Karpas-422 (cell line): ENCODE measurements around the gene SLC35F6. TPM values are rescaled to one million over a fixed set of nuclear protein-coding genes. Genes with fewer than 3 reads are reported as not detected.

Source experiments
- DNase-seq: peaks from one replicate; pipeline ENCODE4 v3.0.0-alpha.2; 2015
- H2AFZ ChIP-seq: fragments of 200-600 bp; sonication (generic); 2 replicates; pipeline ENCODE4 v1.6.1; 2014; ENCODE audit warnings: antibody characterized with exemption, low read length, mixed read lengths
- H3K27ac ChIP-seq: fragments of 200-600 bp; sonication (generic); 2 replicates; pipeline ENCODE4 v1.5.1; 2014; ENCODE audit warnings: mild to moderate bottlenecking, low read length, moderate library complexity
- H3K27me3 ChIP-seq: fragments of 200-600 bp; sonication (generic); 2 replicates; pipeline ENCODE4 v1.6.1; 2014; ENCODE audit warnings: low read length, mixed read lengths
- H3K36me3 ChIP-seq: fragments of 200-600 bp; sonication (generic); 2 replicates; pipeline ENCODE4 v1.6.1; 2014; ENCODE audit warnings: low read length, mixed read lengths; ENCODE audit not compliant: insufficient read depth
- H3K4me1 ChIP-seq: fragments of 200-600 bp; sonication (generic); 2 replicates; pipeline ENCODE4 v1.6.1; 2014; ENCODE audit warnings: mild to moderate bottlenecking, low read length, mixed read lengths
- H3K4me2 ChIP-seq: fragments of 200-600 bp; sonication (generic); 2 replicates; pipeline ENCODE4 v1.6.1; 2014; ENCODE audit warnings: low read length, low read depth, mild to moderate bottlenecking; ENCODE audit not compliant: poor library complexity, severe bottlenecking
- H3K4me3 ChIP-seq: fragments of 200-600 bp; sonication (generic); 2 replicates; pipeline ENCODE4 v1.5.1; 2014; ENCODE audit warnings: mild to moderate bottlenecking, antibody characterized with exemption, low read length, mixed read lengths
- H3K79me2 ChIP-seq: fragments of 200-600 bp; sonication (generic); 2 replicates; pipeline ENCODE4 v1.6.1; 2014; ENCODE audit warnings: mild to moderate bottlenecking, low read length, mixed read lengths
- H3K9ac ChIP-seq: fragments of 200-600 bp; sonication (generic); 2 replicates; pipeline ENCODE4 v1.6.0; 2014; ENCODE audit warnings: low read length
- H3K9me2 ChIP-seq: fragments of 200-600 bp; sonication (generic), shearing (Covaris generic); replicated peaks from 2 replicates; pipeline ENCODE4 v1.6.0; 2014; ENCODE audit warnings: mild to moderate bottlenecking, low read length, moderate library complexity; ENCODE audit not compliant: insufficient read depth
- H3K9me3 ChIP-seq: fragments of 300-700, 200-600 bp; sonication (generic); 2 replicates; pipeline ENCODE4 v1.6.1; 2014; ENCODE audit warnings: low read length, mixed read lengths
- H4K20me1 ChIP-seq: fragments of 200-600 bp; sonication (generic); 2 replicates; pipeline ENCODE4 v1.6.1; 2014; ENCODE audit warnings: mild to moderate bottlenecking, antibody characterized with exemption, low read length, low read depth; ENCODE audit not compliant: insufficient read depth
- total RNA-seq: library from RNA; depleted of rRNA; stranded (reverse); fragments of >200 nt; shearing (Covaris generic); gene quantifications from 2 replicates; pipeline ENCODE4 v1.2.3, GENCODE V29; 2014; ENCODE audit warnings: low replicate concordance

The SLC35F6 gene
- total RNA-seq, 1 experiment from 2014 or later: 13.8 TPM

DNA sequence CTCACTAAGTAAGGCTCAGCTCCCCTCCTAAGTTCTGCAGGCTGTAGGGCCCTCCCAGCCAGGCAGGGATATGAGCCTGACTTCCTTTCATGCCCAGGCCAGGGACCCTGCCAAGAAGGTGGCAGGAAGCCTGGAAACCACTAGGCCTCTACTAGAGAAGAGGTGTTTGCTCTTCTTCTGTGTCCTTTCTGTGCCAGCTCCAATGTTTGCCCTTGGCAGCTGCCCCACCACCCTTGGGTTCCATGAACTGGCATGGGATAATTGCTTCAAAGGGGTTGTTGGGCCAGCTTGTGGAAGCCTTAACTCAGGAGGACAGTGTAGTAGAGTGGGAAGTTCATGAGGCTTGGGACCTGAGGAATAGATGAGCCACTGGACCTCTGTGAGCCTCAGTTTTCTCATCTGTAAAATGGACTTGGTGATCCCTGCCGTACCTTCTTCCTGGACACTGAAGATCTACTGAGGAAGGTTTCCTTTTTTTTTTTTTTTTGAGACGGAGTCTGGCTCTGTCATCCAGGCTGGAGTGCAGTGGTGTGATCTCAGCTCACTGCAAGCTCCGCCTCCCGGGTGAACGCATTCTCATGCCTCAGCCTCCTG is 3.9 kb downstream of the SLC35F6 start:
- Histone ChIP-seq H3K9me2 (no peaks in the 10 kb centered on the region), H3K27me3 (no peaks in the 10 kb centered on the region), H3K4me1 (peaks cover 19% of the 10 kb centered on the region), H2AFZ (no peak overlapping the region), H3K79me2 (peaks cover 82% of the 10 kb centered on the region), H3K9ac (no peak overlapping the region), H3K9me3 (no peaks in the 10 kb centered on the region), H3K4me2 (no peak overlapping the region), H4K20me1 (0 out of 2 replicates have a peak, but pooled peaks cover 19% of the 10 kb centered on the region), H3K27ac (no peak overlapping the region), H3K36me3 (no peaks in the 10 kb centered on the region), H3K4me3 (no peak overlapping the region)
- no peak for DNase-seq

DNA sequence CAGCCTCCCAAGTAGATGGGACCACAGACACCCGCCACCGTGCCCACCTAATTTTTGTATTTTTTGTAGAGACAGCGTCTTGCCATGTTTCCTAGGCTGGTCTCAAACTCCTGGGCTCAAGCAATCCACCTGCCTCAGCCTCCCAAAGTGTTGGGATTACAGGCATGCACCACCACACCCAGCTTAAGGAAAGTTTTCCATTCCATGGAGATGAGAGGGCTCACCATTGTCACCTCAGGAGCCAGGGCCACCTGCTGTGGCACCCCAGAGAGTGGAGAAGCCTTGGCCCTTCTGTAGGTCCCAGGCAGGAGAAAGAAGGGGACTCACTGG is 4.6 kb downstream of the SLC35F6 start:
- peaks cover 84% of the 10 kb centered on the region for H3K79me2 ChIP-seq
- H3K4me1 ChIP-seq: peaks cover 15% of the 10 kb centered on the region
- H3K27ac ChIP-seq: no peak overlapping the region
- H4K20me1 ChIP-seq: 0 out of 2 replicates have a peak, but pooled peaks cover 19% of the 10 kb centered on the region
- H3K27me3 ChIP-seq: no peaks in the 10 kb centered on the region
- no peak for DNase-seq
- no peaks in the 10 kb centered on the region for H3K9me3 ChIP-seq
- H3K4me2 ChIP-seq: no peak overlapping the region
- H3K9ac ChIP-seq: no peak overlapping the region
- H3K36me3 ChIP-seq: no peaks in the 10 kb centered on the region
- H3K9me2 ChIP-seq: no peaks in the 10 kb centered on the region
- H2AFZ ChIP-seq: no peak overlapping the region
- H3K4me3 ChIP-seq: no peak overlapping the region

GRCh38 chr2:26769089-26769761 is 5.1 kb downstream of the SLC35F6 start:
- Histone ChIP-seq H3K4me3 (no peak overlapping the region), H2AFZ (no peak overlapping the region), H3K9me3 (no peaks in the 10 kb centered on the region), H3K27me3 (no peaks in the 10 kb centered on the region), H3K36me3 (no peaks in the 10 kb centered on the region), H3K9ac (no peak overlapping the region), H3K4me2 (no peak overlapping the region), H3K79me2 (peaks cover 85% of the 10 kb centered on the region), H3K27ac (no peak overlapping the region), H3K4me1 (peaks cover 18% of the 10 kb centered on the region), H4K20me1 (0 out of 2 replicates have a peak, but pooled peaks cover 19% of the 10 kb centered on the region), H3K9me2 (no peaks in the 10 kb centered on the region)
- DNase-seq: no peak

DNA sequence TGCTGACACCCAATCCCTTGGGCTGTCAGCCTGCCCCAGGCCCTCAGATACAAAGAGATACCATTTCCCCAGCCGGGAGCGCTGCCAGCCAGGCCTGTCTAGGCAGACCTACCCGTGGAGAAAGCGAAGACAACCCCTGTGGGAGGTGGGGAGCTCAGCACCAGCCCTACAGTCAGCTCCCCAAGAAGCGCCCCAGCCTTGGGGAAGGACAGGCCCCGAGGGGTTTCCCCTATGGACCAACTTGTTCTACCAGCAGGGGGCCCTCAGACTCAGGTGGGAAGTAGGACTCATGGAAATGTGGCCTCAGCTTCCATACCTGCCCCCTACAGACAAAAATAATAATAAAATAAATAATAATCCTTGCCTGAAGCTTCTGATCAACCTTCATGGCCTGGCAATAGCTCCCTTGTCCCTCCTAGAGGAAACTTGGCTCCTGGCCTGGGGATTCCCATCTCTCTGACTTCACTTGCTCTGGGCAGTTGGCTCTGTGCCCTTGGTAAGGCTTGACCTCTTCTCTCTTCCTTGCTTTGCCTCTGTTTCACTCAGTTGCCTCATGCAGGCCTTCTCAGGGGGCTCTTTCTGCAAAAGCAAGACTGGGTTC is 7.0 kb downstream of the SLC35F6 start:
- Histone ChIP-seq H3K79me2 (peaks cover 70% of the 10 kb centered on the region), H3K36me3 (no peaks in the 10 kb centered on the region), H3K4me1 (peaks cover 9% of the 10 kb centered on the region), H3K9me2 (no peaks in the 10 kb centered on the region), H3K27ac (no peak overlapping the region), H3K4me3 (no peak overlapping the region), H3K4me2 (no peak overlapping the region), H4K20me1 (0 out of 2 replicates have a peak, but pooled peaks cover 9% of the 10 kb centered on the region), H3K9me3 (no peaks in the 10 kb centered on the region), H3K9ac (no peak overlapping the region), H3K27me3 (no peaks in the 10 kb centered on the region), H2AFZ (no peak overlapping the region)
- DNase-seq: peak; percentile 61

DNA sequence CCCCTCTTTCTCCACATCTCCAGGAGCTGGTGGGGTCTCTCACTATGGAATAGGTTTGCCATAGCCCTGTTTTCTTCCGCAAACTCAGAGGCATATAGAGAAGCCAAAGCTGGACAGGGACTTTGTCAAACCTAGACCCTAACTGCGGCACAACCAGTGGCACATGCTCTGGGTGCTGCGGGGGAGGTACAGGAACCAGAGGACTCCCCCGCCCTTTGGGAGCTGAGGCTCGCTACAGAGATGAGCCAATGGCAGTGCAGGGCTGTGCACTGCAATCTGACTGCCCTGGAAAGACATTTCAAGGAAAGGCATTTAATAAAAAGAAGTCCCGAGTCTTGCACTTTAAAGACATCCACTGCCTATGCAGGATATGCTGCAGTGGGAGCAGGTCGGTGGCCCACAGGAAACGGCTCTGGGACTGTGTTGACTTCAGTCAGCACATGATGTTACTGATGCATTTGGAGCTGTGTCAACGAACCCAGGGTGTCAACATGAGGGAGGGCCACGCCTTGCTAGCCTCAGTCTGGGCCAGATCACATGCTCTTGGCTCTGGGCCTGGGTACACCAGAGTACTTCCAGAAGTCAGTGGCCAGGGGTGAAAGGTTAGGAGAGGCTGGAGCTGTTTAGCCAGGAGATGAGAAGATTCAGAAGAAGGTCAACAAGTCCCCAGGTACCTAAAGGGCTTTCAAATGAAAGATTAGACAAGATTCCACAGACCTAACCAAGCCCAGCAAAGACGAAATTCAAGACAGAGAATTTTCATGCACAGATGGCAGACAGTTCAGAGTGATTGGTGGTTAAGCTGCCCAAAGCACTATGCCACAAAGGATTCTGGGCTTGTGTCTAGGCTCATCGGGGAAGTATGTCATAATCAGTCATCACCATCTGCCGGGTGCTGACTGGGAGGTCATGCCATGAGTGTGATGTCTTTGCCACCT is 8.2 kb downstream of the SLC35F6 start:
- Histone ChIP-seq H3K9ac (no peak overlapping the region), H3K4me3 (no peak overlapping the region), H3K4me2 (no peak overlapping the region), H2AFZ (no peak overlapping the region), H3K27me3 (no peaks in the 10 kb centered on the region), H4K20me1 (0 out of 2 replicates have a peak, but pooled peaks cover 4% of the 10 kb centered on the region), H3K79me2 (peaks cover 58% of the 10 kb centered on the region), H3K9me3 (no peaks in the 10 kb centered on the region), H3K36me3 (no peaks in the 10 kb centered on the region), H3K9me2 (no peaks in the 10 kb centered on the region), H3K4me1 (peaks cover 9% of the 10 kb centered on the region), H3K27ac (no peak overlapping the region)
- no peak for DNase-seq

- Histone ChIP-seq H3K9me3 (no peaks in the 10 kb centered on the region), H2AFZ (no peak overlapping the region), H3K4me2 (no peak overlapping the region), H3K9ac (no peak overlapping the region), H4K20me1 (no peaks in the 10 kb centered on the region), H3K27ac (no peak overlapping the region), H3K36me3 (peaks cover 8% of the 10 kb centered on the region; the same call in 1 of the 2 replicates), H3K79me2 (peaks cover 23% of the 10 kb centered on the region), H3K4me3 (no peak overlapping the region), H3K27me3 (no peaks in the 10 kb centered on the region), H3K4me1 (peaks cover 9% of the 10 kb centered on the region), H3K9me2 (no peaks in the 10 kb centered on the region)
- no peak for DNase-seq
These were observed 12.2 kb downstream of the SLC35F6 start for GRCh38 chr2:26776195-26776800.

- no peak overlapping the region for H2AFZ ChIP-seq
- peaks cover 6% of the 10 kb centered on the region; the same call in 1 of the 2 replicates for H3K79me2 ChIP-seq
- peaks cover 8% of the 10 kb centered on the region; the same call in 1 of the 2 replicates for H3K36me3 ChIP-seq
- H3K9me2 ChIP-seq: no peaks in the 10 kb centered on the region
- H3K4me1 ChIP-seq: peaks cover 9% of the 10 kb centered on the region
- H3K4me2 ChIP-seq: no peak overlapping the region
- H3K9ac ChIP-seq: no peak overlapping the region
- H3K27me3 ChIP-seq: no peaks in the 10 kb centered on the region
- no peak overlapping the region for H3K27ac ChIP-seq
- no peak overlapping the region for H3K4me3 ChIP-seq
- H3K9me3 ChIP-seq: no peaks in the 10 kb centered on the region
- H4K20me1 ChIP-seq: no peaks in the 10 kb centered on the region
- no peak for DNase-seq
These were observed 14.0 kb downstream of the SLC35F6 start for GRCh38 chr2:26778098-26778497.
